Measurements from ENCODE around the gene CKMT2. TPM values are rescaled to one million over a fixed set of nuclear protein-coding genes. Genes with fewer than 3 reads are reported as not detected.

CKMT2 gene
- total RNA-seq, 2 donors from 2014 or later = 2.1 to 2.3 TPM

GRCh38 chr5:81283976-81284375 lies 50.9 kb downstream of the CKMT2 start:
- peaks cover 23% of the 10 kb centered on the region for H3K9me3 Mint-ChIP-seq
- H3K9ac ChIP-seq (ENCODE audit: extremely low read depth, low read length, poor library complexity, severe bottlenecking) = no peak overlapping the region
- H3K9me3 ChIP-seq (ENCODE audit: control insufficient read depth, low read length) = peaks cover 8% of the 10 kb centered on the region
- no peak overlapping the region for H3K27ac Mint-ChIP-seq
- no peaks in the 10 kb centered on the region for H3K27me3 ChIP-seq (ENCODE audit: control insufficient read depth, insufficient read depth, low read length, poor library complexity, severe bottlenecking)
- 92 to 100% methylated on average over 1 of the region's 1 CpG for WGBS, 2 experiments (ENCODE audit: insufficient coverage in 1 of 2, insufficient read length in 1 of 2)
- no peak overlapping the region for H3K4me3 ChIP-seq (ENCODE audit: low read length)
- H3K4me1 ChIP-seq (ENCODE audit: control insufficient read depth, insufficient read depth, low read length) = no peaks in the 10 kb centered on the region
- no peak overlapping the region for H3K27ac ChIP-seq (ENCODE audit: low read depth, low read length)
- H3K4me3 Mint-ChIP-seq = no peak overlapping the region
- H3K27me3 Mint-ChIP-seq (ENCODE audit: insufficient read depth) = no peaks in the 10 kb centered on the region
- no peak for TF ChIP-seq CTCF (conservative IDR thresholded peaks at IDR 0.05)
- DNase-seq = no peak
- peaks cover 7% of the 10 kb centered on the region for H3K36me3 ChIP-seq (ENCODE audit: control insufficient read depth, insufficient read depth, low read length)
- H3K36me3 Mint-ChIP-seq (ENCODE audit: low read depth) = peaks cover 15% of the 10 kb centered on the region
- peaks cover 6% of the 10 kb centered on the region for H3K4me1 Mint-ChIP-seq

GRCh38 chr5:81286059-81286617 lies 53.0 kb downstream of the CKMT2 start:
- peak; percentile 46 for DNase-seq
- no peaks in the 10 kb centered on the region for H3K27me3 Mint-ChIP-seq (ENCODE audit: insufficient read depth)
- Histone ChIP-seq H3K27ac (ENCODE audit: low read depth, low read length) (no peak overlapping the region), H3K36me3 (ENCODE audit: control insufficient read depth, insufficient read depth, low read length) (peaks cover 7% of the 10 kb centered on the region), H3K9ac (ENCODE audit: extremely low read depth, low read length, poor library complexity, severe bottlenecking) (no peak overlapping the region), H3K4me1 (ENCODE audit: control insufficient read depth, insufficient read depth, low read length) (no peaks in the 10 kb centered on the region), H3K9me3 (ENCODE audit: control insufficient read depth, low read length) (peaks cover 13% of the 10 kb centered on the region), H3K4me3 (ENCODE audit: low read length) (no peak overlapping the region), H3K27me3 (ENCODE audit: control insufficient read depth, insufficient read depth, low read length, poor library complexity, severe bottlenecking) (no peaks in the 10 kb centered on the region)
- 74 to 100% methylated on average over 2 to 3 of the region's 3 CpGs for WGBS, 2 experiments (ENCODE audit: insufficient coverage in 1 of 2, insufficient read length in 1 of 2)
- peak; percentile 38 for TF ChIP-seq CTCF (conservative IDR thresholded peaks at IDR 0.05)
- no peak overlapping the region for H3K4me3 Mint-ChIP-seq
- peaks cover 6% of the 10 kb centered on the region for H3K4me1 Mint-ChIP-seq
- H3K9me3 Mint-ChIP-seq = peaks cover 14% of the 10 kb centered on the region
- peak overlapping the region; percentile 49 for H3K27ac Mint-ChIP-seq
- H3K36me3 Mint-ChIP-seq (ENCODE audit: low read depth) = peaks cover 13% of the 10 kb centered on the region

GRCh38 chr5:81288021-81288433 lies 54.9 kb downstream of the CKMT2 start:
- 98 to 100% methylated on average over 1 to 4 of the region's 4 CpGs for WGBS, 2 experiments (ENCODE audit: insufficient coverage in 1 of 2, insufficient read length in 1 of 2)

More at GRCh38 chr5:81288021-81288433, 54.9 kb downstream of the CKMT2 start:
- H3K4me3 ChIP-seq (ENCODE audit: low read length) = no peak overlapping the region
- H3K9me3 ChIP-seq (ENCODE audit: control insufficient read depth, low read length) = peaks cover 27% of the 10 kb centered on the region
- H3K4me1 ChIP-seq (ENCODE audit: control insufficient read depth, insufficient read depth, low read length) = no peaks in the 10 kb centered on the region
- no peak for DNase-seq
- H3K36me3 Mint-ChIP-seq (ENCODE audit: low read depth) = peaks cover 27% of the 10 kb centered on the region
- H3K27ac ChIP-seq (ENCODE audit: low read depth, low read length) = no peak overlapping the region
- H3K9ac ChIP-seq (ENCODE audit: extremely low read depth, low read length, poor library complexity, severe bottlenecking) = no peak overlapping the region
- H3K4me3 Mint-ChIP-seq = no peak overlapping the region
- H3K27me3 Mint-ChIP-seq (ENCODE audit: insufficient read depth) = no peaks in the 10 kb centered on the region
- no peaks in the 10 kb centered on the region for H3K27me3 ChIP-seq (ENCODE audit: control insufficient read depth, insufficient read depth, low read length, poor library complexity, severe bottlenecking)
- H3K4me1 Mint-ChIP-seq = peaks cover 6% of the 10 kb centered on the region
- no peak for TF ChIP-seq CTCF (conservative IDR thresholded peaks at IDR 0.05)
- peaks cover 7% of the 10 kb centered on the region for H3K36me3 ChIP-seq (ENCODE audit: control insufficient read depth, insufficient read depth, low read length)
- peaks cover 27% of the 10 kb centered on the region for H3K9me3 Mint-ChIP-seq
- H3K27ac Mint-ChIP-seq = no peak overlapping the region

Data from endodermal cell (in vitro differentiated cells).